GM21423 (cell line): Measurements from ENCODE around the gene LRRC15.
A peak's percentile ranks its signal among the peaks of the same experiment; 100 is the strongest.

Experiments
- ATAC-seq: cut with Tn5 transposase; IDR thresholded peaks from one replicate; pipeline ENCODE4 v1.9.1; 2021; ENCODE audit warnings: mild to moderate bottlenecking, moderate library complexity; ENCODE audit not compliant: unreplicated experiment

LRRC15 gene

DNA sequence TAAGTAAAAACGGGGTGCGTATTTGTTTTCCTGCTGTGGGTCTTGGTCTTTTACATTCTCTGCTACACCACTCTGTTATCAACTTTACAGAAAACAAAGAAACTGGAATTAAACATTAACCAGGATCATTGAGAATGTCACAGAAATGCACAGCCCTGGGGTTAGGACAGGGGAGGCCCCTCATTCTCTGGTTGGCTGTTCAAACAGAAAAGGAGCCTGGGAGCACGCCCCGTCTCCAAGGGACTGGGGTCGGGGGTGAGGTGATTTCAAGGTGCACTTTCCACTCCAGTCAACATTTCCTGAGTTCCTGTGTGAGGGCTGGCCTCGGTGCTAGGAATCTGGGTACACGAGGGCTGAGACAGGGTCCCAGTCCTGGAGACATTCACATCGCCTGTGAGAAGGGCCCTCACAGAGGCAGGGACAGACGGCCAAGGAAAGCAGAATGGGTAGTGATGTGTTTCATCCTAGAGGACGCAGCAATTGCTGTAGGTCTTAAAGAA lies 48.7 kb downstream of the LRRC15 start:
- no peak for ATAC-seq

DNA sequence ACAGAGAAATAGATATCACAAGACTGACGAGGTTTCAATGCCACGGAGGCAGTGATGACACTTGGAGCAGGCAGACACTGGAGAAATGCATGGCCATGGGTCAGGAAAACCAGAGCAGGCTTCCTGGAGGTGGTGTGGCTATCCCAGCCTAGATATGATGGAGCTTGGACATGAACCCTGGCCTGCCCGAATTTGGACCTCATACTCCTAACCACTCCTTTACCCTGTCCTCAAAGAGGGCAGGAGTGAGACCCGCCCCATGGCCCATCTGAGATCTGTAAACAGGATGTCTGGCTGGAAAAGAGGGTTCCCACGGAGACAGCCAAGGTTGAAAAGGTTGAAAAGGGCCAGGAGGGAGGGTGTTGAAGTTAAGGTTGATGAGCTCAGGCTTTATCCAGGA lies 49.4 kb downstream of the LRRC15 start:
- ATAC-seq = no peak

- no peak for ATAC-seq
These were observed 50.9 kb downstream of the LRRC15 start for GRCh38 chr3:194318511-194319161.

DNA sequence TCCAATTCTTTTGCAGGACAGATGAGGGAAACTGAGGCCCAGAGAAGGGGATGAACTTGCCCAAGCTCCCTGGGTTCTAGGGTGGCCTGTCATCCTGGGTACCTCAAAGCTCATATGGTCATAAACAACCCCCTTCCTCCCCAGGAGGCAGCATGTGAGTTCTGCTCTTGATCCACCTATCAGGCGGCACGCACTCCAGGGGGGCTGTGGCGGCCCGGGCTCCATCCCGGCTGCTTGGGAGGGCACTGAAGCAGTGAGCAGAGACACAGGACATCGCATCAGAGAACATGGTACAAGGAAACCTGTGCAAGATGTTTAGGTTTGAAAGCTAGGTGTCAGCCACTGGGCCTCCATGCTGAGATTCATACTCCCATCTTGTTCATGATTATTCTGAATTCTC lies 52.6 kb downstream of the LRRC15 start:
- ATAC-seq = no peak

GRCh38 chr3:194315965-194316361 lies 53.6 kb downstream of the LRRC15 start:
- peak; percentile 15 for ATAC-seq

DNA sequence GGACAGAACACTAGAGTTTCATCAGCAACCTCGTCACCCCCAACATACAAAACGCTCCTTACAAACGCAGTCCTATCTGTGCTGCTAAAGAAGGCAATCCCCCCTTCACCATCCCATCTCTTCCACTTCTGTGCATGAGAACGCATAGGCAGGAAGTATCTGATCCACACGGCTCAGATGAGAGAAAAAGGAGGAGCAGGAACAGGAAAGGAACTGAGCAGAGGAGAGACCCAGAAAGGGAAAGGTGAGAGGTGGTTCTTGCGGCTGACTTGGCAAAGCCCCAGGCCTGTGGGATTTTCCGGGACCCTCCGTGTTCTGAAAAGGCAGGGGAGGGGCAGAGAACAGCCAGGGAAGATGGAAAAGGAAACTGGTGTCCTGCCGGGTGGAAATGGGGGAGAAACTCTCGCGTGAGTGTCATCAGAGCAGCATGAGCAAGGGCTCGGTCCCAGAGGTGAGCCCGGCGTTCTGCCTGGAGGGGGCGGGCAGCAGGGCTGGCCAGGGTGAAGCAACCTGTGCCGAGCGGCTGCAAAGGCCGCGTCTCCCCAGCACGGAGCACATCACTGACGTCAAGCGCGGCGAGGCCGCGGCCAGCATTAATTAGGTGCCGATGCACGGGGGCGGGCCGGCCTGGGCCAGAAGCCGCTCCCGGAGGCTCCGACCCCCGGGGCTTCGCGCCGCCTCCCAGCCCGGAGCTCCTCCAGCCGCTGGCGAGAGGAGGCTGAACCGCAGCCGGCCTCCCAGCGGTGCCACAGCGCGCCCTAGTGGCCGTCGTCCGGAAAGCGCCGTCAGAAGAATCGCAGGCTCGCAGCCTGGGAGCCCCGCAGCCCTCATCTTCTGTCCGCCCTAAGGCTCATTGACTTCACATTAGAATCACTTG lies 54.2 kb downstream of the LRRC15 start:
- ATAC-seq = peak; percentile 89

DNA sequence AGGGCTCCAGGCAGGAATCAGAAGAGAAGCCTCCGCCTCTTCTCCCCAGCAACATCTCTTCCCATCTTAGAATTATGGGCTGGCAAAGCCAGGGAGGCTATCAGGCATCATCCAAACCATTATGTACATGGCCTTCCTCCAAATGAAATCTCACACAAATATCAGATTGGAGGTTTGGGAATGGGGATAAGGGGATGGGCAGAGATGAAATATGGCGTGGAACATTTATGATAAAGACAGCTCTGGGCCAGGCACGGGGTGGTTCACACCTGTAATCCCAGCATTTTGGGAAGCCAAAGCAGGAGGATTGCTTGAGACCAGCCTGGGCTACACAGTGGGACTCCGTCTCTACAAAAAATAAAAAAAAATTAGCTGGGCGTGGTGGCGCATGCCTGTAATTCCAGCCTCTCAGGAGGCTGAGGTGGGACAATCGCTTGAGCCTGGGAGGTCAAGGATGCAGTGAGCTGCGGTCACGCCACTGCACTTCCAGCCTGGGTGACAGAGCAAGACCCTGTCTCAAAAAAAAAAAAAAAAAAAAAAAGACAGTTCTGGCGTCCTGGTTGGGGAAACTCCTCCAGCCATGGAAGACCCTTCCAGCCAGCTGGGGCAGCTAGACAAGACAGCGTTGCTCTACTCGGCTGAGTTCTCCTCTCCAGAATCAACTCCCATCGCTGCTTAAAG lies 55.0 kb downstream of the LRRC15 start:
- no peak for ATAC-seq

GRCh38 chr3:194313560-194314387 lies 55.8 kb downstream of the LRRC15 start:
- ATAC-seq = no peak

GRCh38 chr3:194312743-194313281 lies 56.7 kb downstream of the LRRC15 start:
- no peak for ATAC-seq

DNA sequence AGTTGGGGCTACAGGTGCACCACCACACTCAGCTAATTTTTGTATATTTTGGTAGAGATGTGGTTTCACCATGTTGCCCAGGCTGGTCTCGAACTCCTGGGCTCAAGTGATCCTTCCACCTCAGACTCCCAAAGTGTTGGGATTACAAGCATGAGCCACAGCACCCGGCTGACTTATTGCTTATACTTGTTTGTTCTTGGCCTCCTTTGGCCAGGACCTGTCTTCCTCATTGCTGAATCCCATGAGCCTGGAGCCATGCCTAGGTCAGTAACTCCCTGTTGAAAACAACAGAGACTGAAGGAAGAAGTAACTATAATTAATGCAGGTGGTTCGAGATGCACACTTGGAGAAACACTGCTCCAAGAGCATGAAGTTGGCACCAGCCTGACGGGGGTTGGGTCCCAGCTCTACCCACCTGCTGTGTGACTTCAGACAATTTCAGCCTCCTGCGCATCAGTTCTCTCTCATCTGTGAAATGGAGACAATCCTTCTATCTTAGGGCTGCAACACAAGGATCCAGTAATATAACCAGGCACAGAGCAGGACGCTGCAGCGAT lies 57.3 kb downstream of the LRRC15 start:
- ATAC-seq = no peak

GRCh38 chr3:194311000-194311399 lies 58.5 kb downstream of the LRRC15 start:
- no peak for ATAC-seq

GRCh38 chr3:194310060-194310835 lies 59.3 kb downstream of the LRRC15 start:
- ATAC-seq = no peak

- no peak for ATAC-seq
These were observed 60.7 kb downstream of the LRRC15 start for GRCh38 chr3:194308601-194309449.

DNA sequence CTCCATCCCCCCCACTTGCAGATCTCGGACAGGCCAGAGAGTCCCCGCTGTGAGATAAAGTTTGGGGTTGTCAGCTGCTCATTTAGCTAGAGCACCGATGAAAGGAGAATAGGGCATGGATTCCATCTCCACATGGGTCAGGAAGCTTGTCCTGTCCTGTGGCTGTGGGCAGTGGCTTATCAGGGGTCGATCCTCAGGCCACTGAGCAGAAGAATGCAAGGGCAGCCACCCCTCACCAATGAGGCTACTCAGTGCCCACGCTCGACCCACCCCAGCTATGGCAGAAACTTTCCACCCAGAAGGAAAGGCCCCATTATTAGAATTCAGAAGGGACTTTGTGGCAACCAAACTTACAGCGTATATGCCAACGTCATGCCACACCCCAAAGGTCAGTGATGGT lies 61.7 kb downstream of the LRRC15 start:
- no peak for ATAC-seq

DNA sequence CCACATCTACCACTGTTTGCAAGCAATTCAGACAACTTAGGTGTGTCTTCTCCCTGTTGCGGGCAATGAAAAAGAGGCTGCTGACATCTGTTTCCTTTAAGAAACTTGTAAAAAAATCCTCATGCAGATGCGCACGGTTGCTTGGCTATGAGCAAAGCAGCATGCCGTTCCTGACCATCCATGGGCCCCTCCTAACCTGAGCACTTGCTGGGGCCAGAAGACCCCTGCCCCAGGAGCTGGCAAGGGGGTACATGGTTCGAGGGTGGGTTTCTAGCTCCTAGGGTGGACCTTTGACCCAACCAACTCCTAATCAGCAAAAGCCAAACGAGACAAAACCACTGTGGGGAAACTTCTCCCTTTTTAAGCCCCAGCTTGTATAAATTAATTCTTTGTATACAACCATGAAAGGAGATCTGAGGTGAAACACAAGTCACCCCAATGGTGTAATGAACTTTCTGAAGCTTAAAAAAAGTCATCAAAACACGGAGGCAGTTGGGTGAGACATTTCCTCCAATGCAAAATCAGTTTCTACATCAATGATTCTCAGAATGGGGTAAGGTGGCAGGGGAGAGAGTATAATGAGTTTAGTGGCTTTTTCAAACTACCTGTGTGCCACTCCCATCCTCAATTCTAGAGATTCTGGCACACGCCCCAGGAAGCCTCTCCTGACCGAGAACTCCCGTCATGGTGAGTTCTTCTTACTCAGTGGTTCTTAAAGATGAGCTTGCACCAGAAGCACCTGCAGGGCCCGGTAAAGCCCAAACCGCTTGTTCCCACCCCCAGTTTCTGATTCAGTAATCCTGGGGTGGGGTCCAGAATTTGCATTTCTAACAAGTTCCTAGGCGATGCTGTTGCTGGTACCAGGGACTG lies 62.5 kb downstream of the LRRC15 start:
- peak; percentile 40 for ATAC-seq

GRCh38 chr3:194306109-194306686 lies 63.3 kb downstream of the LRRC15 start:
- peak; percentile 43 for ATAC-seq
